Gastrocnemius medialis (tissue), 4 donors: ENCODE results near the gene MKRN2OS. TPM values are rescaled to one million over a fixed set of nuclear protein-coding genes. Genes with fewer than 3 reads are reported as not detected.

Experiments
- ATAC-seq, 2 donors: fragments of 150-250 bp; one replicate each; pipeline ENCODE4 v1.9.1; 2016
- DNase-seq, 2 donors: peaks; one replicate each; pipeline ENCODE4 v3.0.0-alpha.2; 2019
- H3K27ac ChIP-seq, 4 donors: fragments of 200-600 bp; sonication (generic); 1 replicate in 1 of 4; 2 replicates in 3 of 4; pipeline ENCODE4 v1.5.1; 2016 to 2018; ENCODE audit warnings: mild to moderate bottlenecking in 2 of 4, moderate library complexity in 1 of 4
- H3K27me3 ChIP-seq, 3 donors: fragments of 200-600 bp; sonication (generic) in 2 of 3; 1 replicate in 1 of 3; 2 replicates in 2 of 3; pipeline versions ENCODE4 v1.5.1 to v1.6.0; 2016 to 2019; ENCODE audit warnings: mild to moderate bottlenecking in 1 of 3, moderate library complexity in 1 of 3
- H3K36me3 ChIP-seq, 2 donors: fragments of 200-600 bp; sonication (generic) in 1 of 2; one replicate each; pipeline ENCODE4 v1.5.1; 2017 to 2018
- H3K4me1 ChIP-seq, 2 donors: fragments of 200-600 bp; sonication (generic) in 1 of 2; one replicate each; pipeline ENCODE4 v1.5.1; 2016 to 2017; ENCODE audit warnings: mild to moderate bottlenecking in 2 of 2
- H3K4me3 ChIP-seq, 4 donors: fragments of 200-600 bp; sonication (generic) in 3 of 4; 1 replicate in 1 of 4; 2 replicates in 3 of 4; pipeline ENCODE4 v1.5.1; 2016 to 2019; ENCODE audit warnings: mild to moderate bottlenecking in 2 of 4
- H3K9me3 ChIP-seq, 3 donors: fragments of 200-600 bp; sonication (generic) in 2 of 3; 1 replicate in 1 of 3; 2 replicates in 2 of 3; pipeline ENCODE4 v1.5.1; 2016 to 2019
- CTCF ChIP-seq, 5 experiments: fragments of 450-650 bp in 3 of 5; fragments of 200-600 bp in 2 of 5; sonication (generic) in 2 of 5; IDR thresholded peaks in 4 of 5; conservative IDR thresholded peaks in 1 of 5; 1 replicate in 4 of 5; 2 replicates in 1 of 5; pipeline ENCODE4 v1.5.1; 2016 to 2019; ENCODE audit warnings: antibody characterized with exemption in 5 of 5, mild to moderate bottlenecking in 3 of 5, moderate library complexity in 3 of 5
- POLR2A ChIP-seq, 2 donors: fragments of 450-650 bp; IDR thresholded peaks; one replicate each; pipeline ENCODE4 v1.6.1; 2017; ENCODE audit warnings: antibody characterized with exemption in 2 of 2, mild to moderate bottlenecking in 2 of 2, moderate library complexity in 2 of 2
- in situ Hi-C, 4 donors: fragments of 200-750 bp; cut with MboI; loops; one replicate each; pipeline versions ENCODE4 v1.15.0 to v1.8.0; 2017; ENCODE audit warnings: low sequenced_read_pairs in 4 of 4
- intact Hi-C: fragments of 100-400 bp; cut with DNase I; formaldehyde crosslinking; loops from one replicate; pipeline ENCODE4 v1.15.1; 2023; ENCODE audit warnings: low total_unique reads
- total RNA-seq, 4 donors: library from RNA; depleted of rRNA; stranded (reverse); fragments of >200 nt; gene quantifications; one replicate each; pipeline versions ENCODE4 v1.1.0 to v1.2.3, GENCODE V29; 2016

The MKRN2OS gene
- total RNA-seq, 4 donors from 2014 or later: 0.95 TPM; not detected in 3

GRCh38 chr3:12499474-12499873 is 45.8 kb downstream of the MKRN2OS start:
- H3K4me3 ChIP-seq: no peak overlapping the region
- intact Hi-C loops (no loop called here), in situ Hi-C loops (no loop called here)
- H3K36me3 ChIP-seq: peaks cover 0 to 76% of the 10 kb centered on the region in 2 donors
- H3K4me1 ChIP-seq: no peaks in the 10 kb centered on the region
- DNase-seq: peak in 1 of 2 donors; percentile 25
- no peaks in the 10 kb centered on the region for H3K9me3 ChIP-seq
- TF ChIP-seq CTCF (IDR thresholded peaks at IDR 0.05 in 4 of 5, conservative IDR thresholded peaks at IDR 0.05 in 1 of 5) (no peak), POLR2A (IDR thresholded peaks at IDR 0.05) (no peak)
- peak in 1 of 2 donors; percentile 39 for ATAC-seq
- no peak overlapping the region for H3K27ac ChIP-seq
- H3K27me3 ChIP-seq: no peaks in the 10 kb centered on the region

- no peaks in the 10 kb centered on the region for H3K27me3 ChIP-seq
- intact Hi-C loops (no loop called here), in situ Hi-C loops (no loop called here)
- no peaks in the 10 kb centered on the region for H3K9me3 ChIP-seq
- no peaks in the 10 kb centered on the region for H3K4me1 ChIP-seq
- H3K4me3 ChIP-seq: no peak overlapping the region
- peaks cover 0 to 77% of the 10 kb centered on the region in 2 donors for H3K36me3 ChIP-seq
- TF ChIP-seq CTCF (IDR thresholded peaks at IDR 0.05 in 4 of 5, conservative IDR thresholded peaks at IDR 0.05 in 1 of 5): no peak
- TF ChIP-seq POLR2A (IDR thresholded peaks at IDR 0.05): no peak
- ATAC-seq (no peak), DNase-seq (no peak)
- no peak overlapping the region for H3K27ac ChIP-seq
Measured at GRCh38 chr3:12496453-12496761, 48.9 kb downstream of the MKRN2OS start.

GRCh38 chr3:12495749-12496452 is 49.4 kb downstream of the MKRN2OS start:
- intact Hi-C loops: no loop called here
- H3K36me3 ChIP-seq: peaks cover 0 to 75% of the 10 kb centered on the region in 2 donors
- in situ Hi-C loops: no loop called here

GRCh38 chr3:12490547-12490946 is 54.8 kb downstream of the MKRN2OS start:
- ATAC-seq (no peak), DNase-seq (no peak)
- in situ Hi-C loops (no loop called here), intact Hi-C loops (no loop called here)
- Histone ChIP-seq H3K27ac (no peak overlapping the region), H3K9me3 (no peaks in the 10 kb centered on the region), H3K4me1 (peaks cover under 1 to 6% of the 10 kb centered on the region in 2 donors), H3K27me3 (no peaks in the 10 kb centered on the region), H3K4me3 (no peak overlapping the region), H3K36me3 (peaks cover 0 to 25% of the 10 kb centered on the region in 2 donors)
- no peak for TF ChIP-seq POLR2A (IDR thresholded peaks at IDR 0.05)
- no peak for TF ChIP-seq CTCF (IDR thresholded peaks at IDR 0.05 in 4 of 5, conservative IDR thresholded peaks at IDR 0.05 in 1 of 5)

More at GRCh38 chr3:12495749-12496452, 49.4 kb downstream of the MKRN2OS start:
- Histone ChIP-seq H3K4me3 (no peak overlapping the region), H3K27me3 (no peaks in the 10 kb centered on the region), H3K27ac (no peak overlapping the region), H3K4me1 (no peaks in the 10 kb centered on the region), H3K9me3 (no peaks in the 10 kb centered on the region)
- ATAC-seq (no peak), DNase-seq (no peak)
- TF ChIP-seq POLR2A (IDR thresholded peaks at IDR 0.05): no peak
- TF ChIP-seq CTCF (IDR thresholded peaks at IDR 0.05 in 4 of 5, conservative IDR thresholded peaks at IDR 0.05 in 1 of 5): no peak

- H3K36me3 ChIP-seq: peaks cover 0 to 23% of the 10 kb centered on the region in 2 donors
- in situ Hi-C loops: no loop called here
- H3K27ac ChIP-seq: no peak overlapping the region
Measured at GRCh38 chr3:12489832-12490231, 55.5 kb downstream of the MKRN2OS start.

More at GRCh38 chr3:12489832-12490231, 55.5 kb downstream of the MKRN2OS start:
- Histone ChIP-seq H3K4me3 (no peak overlapping the region), H3K4me1 (peaks cover 8 to 13% of the 10 kb centered on the region in 2 donors), H3K9me3 (no peaks in the 10 kb centered on the region), H3K27me3 (no peaks in the 10 kb centered on the region)
- no peak for TF ChIP-seq CTCF (IDR thresholded peaks at IDR 0.05 in 4 of 5, conservative IDR thresholded peaks at IDR 0.05 in 1 of 5)
- no peak for TF ChIP-seq POLR2A (IDR thresholded peaks at IDR 0.05)
- intact Hi-C loops: no loop called here
- ATAC-seq: no peak
- DNase-seq: no peak
